DOHH2 (cell line): ENCODE measurements around the gene NPHP1.
A peak's percentile ranks its signal among the peaks of the same experiment; 100 is the strongest.
"Not testable (repeated sequence)": the region's sequence is repeated elsewhere in the genome, so short reads cannot be mapped to it uniquely, and the experiment has no call there.

Experiments
- H3F3A ChIP-seq: fragments of 200-600 bp; sonication (generic), shearing (Covaris generic); 2 replicates; pipeline ENCODE4 v1.6.0; 2016; ENCODE audit warnings: antibody characterized with exemption, mild to moderate bottlenecking; ENCODE audit not compliant: control insufficient read depth, insufficient read depth
- H3K27ac ChIP-seq: fragments of 200-600 bp; sonication (generic); 2 replicates; pipeline ENCODE4 v1.5.1; 2014; ENCODE audit warnings: low read depth, mild to moderate bottlenecking, low read length, moderate library complexity
- H3K27me3 ChIP-seq: fragments of 200-600 bp; sonication (generic); 2 replicates; pipeline ENCODE4 v1.6.1; 2014; ENCODE audit warnings: mild to moderate bottlenecking, low read length, mixed read lengths; ENCODE audit not compliant: control insufficient read depth
- H3K36me3 ChIP-seq: fragments of 200-600 bp; sonication (generic); 2 replicates; pipeline ENCODE4 v1.6.1; 2014; ENCODE audit warnings: mild to moderate bottlenecking, low read length, moderate library complexity, mixed read lengths; ENCODE audit not compliant: control insufficient read depth
- H3K4me1 ChIP-seq: fragments of 200-600 bp; sonication (generic); 2 replicates; pipeline ENCODE4 v1.6.1; 2014; ENCODE audit warnings: mild to moderate bottlenecking, low read length, mixed read lengths; ENCODE audit not compliant: control insufficient read depth
- H3K4me2 ChIP-seq: fragments of 200-600 bp; sonication (generic); 2 replicates; pipeline ENCODE4 v1.6.0; 2014; ENCODE audit warnings: mild to moderate bottlenecking, low read length, moderate library complexity
- H3K4me3 ChIP-seq: fragments of 200-600 bp; sonication (generic); 2 replicates; pipeline ENCODE4 v1.5.1; 2014; ENCODE audit warnings: mild to moderate bottlenecking, low read length, mixed read lengths
- H3K79me2 ChIP-seq: fragments of 200-600 bp; sonication (generic); 2 replicates; pipeline ENCODE4 v1.6.1; 2014; ENCODE audit warnings: mild to moderate bottlenecking, low read length, mixed read lengths; ENCODE audit not compliant: control insufficient read depth
- H3K9me2 ChIP-seq: fragments of 200-600 bp; sonication (generic); replicated peaks from 2 replicates; pipeline ENCODE4 v1.6.1; 2014; ENCODE audit warnings: mild to moderate bottlenecking, low read length, mixed read lengths; ENCODE audit not compliant: control insufficient read depth
- H3K9me3 ChIP-seq: fragments of 200-600 bp; sonication (generic); 2 replicates; pipeline ENCODE4 v1.6.1; 2014; ENCODE audit warnings: antibody characterized with exemption, low read length, mixed read lengths; ENCODE audit not compliant: control insufficient read depth, insufficient read depth
- H4K20me1 ChIP-seq: fragments of 200-600 bp; sonication (generic); 2 replicates; pipeline ENCODE4 v1.6.0; 2014; ENCODE audit warnings: low read depth, mild to moderate bottlenecking, antibody characterized with exemption, low read length, moderate library complexity; ENCODE audit not compliant: control insufficient read depth, insufficient read depth
- CTCF ChIP-seq: fragments of 200-600 bp; sonication (generic); IDR thresholded peaks from one replicate; pipeline ENCODE4 v1.5.1; 2014; ENCODE audit warnings: antibody characterized with exemption, mild to moderate bottlenecking, low read depth, low read length; ENCODE audit not compliant: poor library complexity, severe bottlenecking
- EZH2phosphoT487 ChIP-seq: fragments of 200-600 bp; sonication (generic); IDR thresholded peaks from 2 replicates; pipeline ENCODE4 v1.6.1; 2017; ENCODE audit warnings: borderline replicate concordance, mild to moderate bottlenecking, antibody characterized with exemption, low read length, moderate library complexity, mixed read lengths

The NPHP1 gene

GRCh38 chr2:110204408-110205385 lies at the start of gene NPHP1:
Gene NPHP1, minus strand, starts transcription at chr2:110205013. Its CDS starts 45 bp downstream, at chr2:110204968.
- peaks cover 12% of the 10 kb centered on the region for H3K4me1 ChIP-seq
- no peaks in the 10 kb centered on the region for H3K27me3 ChIP-seq
- H3K4me2 ChIP-seq = peak within 1 kb of the TSS; percentile 83
- no peaks in the 10 kb centered on the region for H4K20me1 ChIP-seq
- no peaks in the 10 kb centered on the region for H3K9me2 ChIP-seq
- H3K4me3 ChIP-seq = peak within 1 kb of the TSS; percentile 85
- no peaks in the 10 kb centered on the region for H3K79me2 ChIP-seq
- no peaks in the 10 kb centered on the region for H3K9me3 ChIP-seq
- peaks cover 9% of the 10 kb centered on the region for H3F3A ChIP-seq
- no peak for TF ChIP-seq EZH2phosphoT487
- no peak for TF ChIP-seq CTCF
- no peak within 1 kb of the TSS for H3K27ac ChIP-seq
- H3K36me3 ChIP-seq = peaks cover 11% of the 10 kb centered on the region

GRCh38 chr2:110248081-110248795 lies 43.4 kb upstream of the NPHP1 start:
- not testable (repeated sequence) for H3K27ac ChIP-seq, H3K4me1 ChIP-seq, H3K4me2 ChIP-seq, H3K36me3 ChIP-seq, H3K9me3 ChIP-seq, H4K20me1 ChIP-seq, H3F3A ChIP-seq, H3K27me3 ChIP-seq, H3K9me2 ChIP-seq, H3K79me2 ChIP-seq, H3K4me3 ChIP-seq

- not testable (repeated sequence) for H3K4me2 ChIP-seq, H3K9me2 ChIP-seq, H3K9me3 ChIP-seq, H3K4me3 ChIP-seq, H3K27me3 ChIP-seq, H4K20me1 ChIP-seq, H3K36me3 ChIP-seq, H3K4me1 ChIP-seq, H3F3A ChIP-seq, H3K79me2 ChIP-seq, H3K27ac ChIP-seq
Measured at GRCh38 chr2:110245488-110246435, 40.9 kb upstream of the NPHP1 start.

GRCh38 chr2:110243283-110243682 lies 38.5 kb upstream of the NPHP1 start:
- H3K4me1 ChIP-seq, H3K27ac ChIP-seq, H3K79me2 ChIP-seq, H3K4me2 ChIP-seq, H3K4me3 ChIP-seq, H3K9me2 ChIP-seq, H3F3A ChIP-seq, H3K9me3 ChIP-seq, H3K27me3 ChIP-seq, H3K36me3 ChIP-seq, H4K20me1 ChIP-seq: not testable (repeated sequence)

GRCh38 chr2:110234514-110234913 lies 29.7 kb upstream of the NPHP1 start:
- H3K36me3 ChIP-seq, H3K4me3 ChIP-seq, H3K4me2 ChIP-seq, H3K27ac ChIP-seq, H3K4me1 ChIP-seq, H3K9me2 ChIP-seq, H3F3A ChIP-seq, H3K27me3 ChIP-seq, H4K20me1 ChIP-seq, H3K9me3 ChIP-seq, H3K79me2 ChIP-seq: not testable (repeated sequence)

GRCh38 chr2:110229886-110230285 lies 25.1 kb upstream of the NPHP1 start:
- not testable (repeated sequence) for H3K9me3 ChIP-seq, H3K4me3 ChIP-seq, H3K36me3 ChIP-seq, H3K4me1 ChIP-seq, H4K20me1 ChIP-seq, H3K27ac ChIP-seq, H3K9me2 ChIP-seq, H3K4me2 ChIP-seq, H3K27me3 ChIP-seq, H3K79me2 ChIP-seq, H3F3A ChIP-seq
